Liver (tissue), 9 donors: ENCODE measurements around the gene PRKN. TPM values are rescaled to one million over a fixed set of nuclear protein-coding genes. Genes with fewer than 3 reads are reported as not detected.

Experiments used
- DNase-seq: peaks from one replicate; pipeline ENCODE4 v3.0.0-alpha.2; 2017; ENCODE audit warnings: low spot score
- H3K27ac ChIP-seq, 2 donors: one replicate each; pipeline ENCODE4 v1.7.0; 2013; ENCODE audit warnings: inconsistent platforms in 2 of 2, low read length in 2 of 2, control low read depth in 1 of 2, low read depth in 1 of 2, mild to moderate bottlenecking in 1 of 2
- H3K27me3 ChIP-seq, 4 donors: one replicate each; pipeline versions ENCODE4 v1.6.1 to v1.7.0; 2013; ENCODE audit warnings: low read length in 3 of 4, inconsistent platforms in 1 of 4, mild to moderate bottlenecking in 1 of 4, moderate library complexity in 1 of 4; ENCODE audit not compliant: control insufficient read depth in 4 of 4, insufficient read depth in 4 of 4
- H3K36me3 ChIP-seq, 4 donors: one replicate each; pipeline versions ENCODE4 v1.6.1 to v1.7.0; 2013; ENCODE audit warnings: low read length in 3 of 4, mild to moderate bottlenecking in 3 of 4, low read depth in 1 of 4, moderate library complexity in 1 of 4; ENCODE audit not compliant: control insufficient read depth in 4 of 4, insufficient read depth in 3 of 4
- H3K4me1 ChIP-seq, 4 donors: one replicate each; pipeline versions ENCODE4 v1.6.1 to v1.7.0; 2013; ENCODE audit warnings: low read length in 3 of 4, mild to moderate bottlenecking in 3 of 4, moderate library complexity in 1 of 4; ENCODE audit not compliant: control insufficient read depth in 4 of 4, insufficient read depth in 4 of 4
- H3K4me3 ChIP-seq, 3 donors: one replicate each; pipeline versions ENCODE4 v1.6.1 to v1.7.0; 2013; ENCODE audit warnings: low read length in 3 of 3, control low read depth in 1 of 3, low read depth in 1 of 3, mild to moderate bottlenecking in 1 of 3
- H3K9ac ChIP-seq, 2 donors: one replicate each; pipeline ENCODE4 v1.7.0; 2013; ENCODE audit warnings: low read length in 2 of 2, mild to moderate bottlenecking in 2 of 2, moderate library complexity in 2 of 2, control low read depth in 1 of 2, low read depth in 1 of 2
- H3K9me3 ChIP-seq, 4 donors: one replicate each; pipeline versions ENCODE4 v1.6.1 to v1.7.0; 2013; ENCODE audit warnings: low read length in 3 of 4; ENCODE audit not compliant: control insufficient read depth in 4 of 4
- EGR1 ChIP-seq, 2 donors: IDR thresholded peaks; 2 replicates each; pipeline ENCODE4 v1.6.1; 2016 to 2018; ENCODE audit warnings: antibody characterized with exemption in 2 of 2, low read depth in 2 of 2
- FOXA1 ChIP-seq: IDR thresholded peaks from 2 replicates; pipeline ENCODE4 v1.6.1; 2016; ENCODE audit warnings: antibody characterized with exemption
- FOXA2 ChIP-seq: IDR thresholded peaks from 2 replicates; pipeline ENCODE4 v1.6.1; 2016; ENCODE audit warnings: antibody characterized with exemption
- GABPA ChIP-seq, 2 donors: IDR thresholded peaks in 1 of 2; conservative IDR thresholded peaks in 1 of 2; 2 replicates each; pipeline ENCODE4 v1.6.1; 2016; ENCODE audit warnings: antibody characterized with exemption in 2 of 2, mild to moderate bottlenecking in 1 of 2, moderate library complexity in 1 of 2
- HNF4A ChIP-seq, 2 donors: conservative IDR thresholded peaks; 2 replicates each; pipeline ENCODE4 v1.6.1; 2016; ENCODE audit warnings: antibody characterized with exemption in 2 of 2, mild to moderate bottlenecking in 2 of 2
- HNF4G ChIP-seq: IDR thresholded peaks from 2 replicates; pipeline ENCODE4 v1.6.1; 2016; ENCODE audit warnings: antibody characterized with exemption
- JUND ChIP-seq, 2 donors: IDR thresholded peaks; 2 replicates each; pipeline ENCODE4 v1.6.1; 2016; ENCODE audit warnings: antibody characterized with exemption in 2 of 2
- RAD21 ChIP-seq, 2 donors: IDR thresholded peaks; 2 replicates each; pipeline ENCODE4 v1.6.1; 2016; ENCODE audit warnings: antibody characterized with exemption in 2 of 2, mild to moderate bottlenecking in 2 of 2
- RXRA ChIP-seq, 2 donors: IDR thresholded peaks; 2 replicates each; pipeline ENCODE4 v1.6.1; 2017 to 2018; ENCODE audit warnings: antibody characterized with exemption in 2 of 2, mild to moderate bottlenecking in 1 of 2
- SP1 ChIP-seq: IDR thresholded peaks from 2 replicates; pipeline ENCODE4 v1.6.1; 2018; ENCODE audit warnings: antibody characterized with exemption, mild to moderate bottlenecking
- TAF1 ChIP-seq: conservative IDR thresholded peaks from 2 replicates; pipeline ENCODE4 v1.6.1; 2016; ENCODE audit warnings: antibody characterized with exemption, mild to moderate bottlenecking
- YY1 ChIP-seq: IDR thresholded peaks from 2 replicates; pipeline ENCODE4 v1.6.1; 2016; ENCODE audit warnings: antibody characterized with exemption, mild to moderate bottlenecking
- WGBS: extraction: QIAGEN DNeasy Blood & Tissue Kit; methylation state at CpG from one replicate; pipeline ENCODE4 v1.1.7; 2013; 5-methylcytosine and 5-hydroxymethylcytosine counted together
- polyA plus RNA-seq, 2 donors: library from polyadenylated mRNA; stranded (reverse) in 1 of 2; unstranded in 1 of 2; fragments of 200-250 nt in 1 of 2; fragments of >200 nt in 1 of 2; fragmentation: Nextera tagmentation in 1 of 2; extraction: Ambion mirVana in 1 of 2; gene quantifications; one replicate each; pipeline versions ENCODE4 v1.2.1 to v1.2.3, GENCODE V29; 2013 to 2015
- total RNA-seq, 2 donors: library from RNA; depleted of rRNA; stranded (reverse); fragments of >200 nt; gene quantifications; one replicate each; pipeline ENCODE4 v1.2.3, GENCODE V29; 2014
- TF ChIP-seq, protein P1 (sequence below): fragments of 150-350 bp; IDR thresholded peaks from 2 replicates; pipeline ENCODE4 v1.5.1; 2017; ENCODE audit warnings: improper control_type of control experiment, low read depth, low read length; ENCODE audit not compliant: missing input control
- TF ChIP-seq, protein P2 (sequence below): IDR thresholded peaks from 2 replicates; pipeline ENCODE4 v1.6.1; 2016; ENCODE audit warnings: antibody characterized with exemption, mild to moderate bottlenecking
- TF ChIP-seq, protein P3 (sequence below): IDR thresholded peaks from 2 replicates; pipeline ENCODE4 v1.6.1; 2016; ENCODE audit warnings: antibody characterized with exemption
- TF ChIP-seq, protein P4 (sequence below): IDR thresholded peaks from 2 replicates; pipeline ENCODE4 v1.6.1; 2016; ENCODE audit warnings: antibody characterized with exemption
- donor health status: healthy.
- donor health status: healthy.
- donor health status: healthy.
- donor health status: healthy.
- donor health status: healthy.

PRKN gene
- total and polyA plus RNA-seq, 4 donors: 0.47 to 4.1 (median 3.2) TPM

DNA sequence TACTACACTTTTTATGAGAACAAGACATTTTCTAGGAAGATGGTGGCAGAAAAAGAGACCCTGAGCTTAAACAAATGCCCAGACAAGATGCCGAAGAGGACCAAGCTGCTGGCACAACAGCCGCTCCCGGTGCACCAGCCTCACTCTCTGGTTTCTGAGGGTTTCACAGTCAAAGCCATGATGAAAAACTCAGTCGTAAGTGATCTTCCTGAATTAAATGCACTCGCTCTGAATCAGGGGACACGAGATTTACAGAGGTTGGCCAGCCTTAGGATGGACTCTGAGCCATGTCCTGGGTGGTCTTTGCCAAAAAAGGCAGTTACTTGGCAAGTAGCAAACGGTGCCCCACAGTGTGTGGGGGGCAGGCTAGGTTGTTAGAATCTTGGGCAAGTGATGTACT, 631 bp upstream of the PRKN start:
- DNase-seq: no peak
- peak overlapping the region in 1 of 3 donors; percentile 79 for H3K4me3 ChIP-seq
- TF ChIP-seq RXRA (IDR thresholded peaks at IDR 0.05) (no peak), HNF4A (conservative IDR thresholded peaks at IDR 0.05) (no peak), FOXA1 (no peak), HNF4G (no peak), EGR1 (IDR thresholded peaks at IDR 0.05; ENCODE audit: low read depth in 2 of 2) (no peak), GABPA (IDR thresholded peaks at IDR 0.05 in 1 of 2, conservative IDR thresholded peaks at IDR 0.05 in 1 of 2) (no peak), SP1 (no peak), JUND (IDR thresholded peaks at IDR 0.05) (no peak), TAF1 (no peak), FOXA2 (no peak)
- TF ChIP-seq, protein P1, sequence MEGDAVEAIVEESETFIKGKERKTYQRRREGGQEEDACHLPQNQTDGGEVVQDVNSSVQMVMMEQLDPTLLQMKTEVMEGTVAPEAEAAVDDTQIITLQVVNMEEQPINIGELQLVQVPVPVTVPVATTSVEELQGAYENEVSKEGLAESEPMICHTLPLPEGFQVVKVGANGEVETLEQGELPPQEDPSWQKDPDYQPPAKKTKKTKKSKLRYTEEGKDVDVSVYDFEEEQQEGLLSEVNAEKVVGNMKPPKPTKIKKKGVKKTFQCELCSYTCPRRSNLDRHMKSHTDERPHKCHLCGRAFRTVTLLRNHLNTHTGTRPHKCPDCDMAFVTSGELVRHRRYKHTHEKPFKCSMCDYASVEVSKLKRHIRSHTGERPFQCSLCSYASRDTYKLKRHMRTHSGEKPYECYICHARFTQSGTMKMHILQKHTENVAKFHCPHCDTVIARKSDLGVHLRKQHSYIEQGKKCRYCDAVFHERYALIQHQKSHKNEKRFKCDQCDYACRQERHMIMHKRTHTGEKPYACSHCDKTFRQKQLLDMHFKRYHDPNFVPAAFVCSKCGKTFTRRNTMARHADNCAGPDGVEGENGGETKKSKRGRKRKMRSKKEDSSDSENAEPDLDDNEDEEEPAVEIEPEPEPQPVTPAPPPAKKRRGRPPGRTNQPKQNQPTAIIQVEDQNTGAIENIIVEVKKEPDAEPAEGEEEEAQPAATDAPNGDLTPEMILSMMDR: no peak
- TF ChIP-seq, protein P2, sequence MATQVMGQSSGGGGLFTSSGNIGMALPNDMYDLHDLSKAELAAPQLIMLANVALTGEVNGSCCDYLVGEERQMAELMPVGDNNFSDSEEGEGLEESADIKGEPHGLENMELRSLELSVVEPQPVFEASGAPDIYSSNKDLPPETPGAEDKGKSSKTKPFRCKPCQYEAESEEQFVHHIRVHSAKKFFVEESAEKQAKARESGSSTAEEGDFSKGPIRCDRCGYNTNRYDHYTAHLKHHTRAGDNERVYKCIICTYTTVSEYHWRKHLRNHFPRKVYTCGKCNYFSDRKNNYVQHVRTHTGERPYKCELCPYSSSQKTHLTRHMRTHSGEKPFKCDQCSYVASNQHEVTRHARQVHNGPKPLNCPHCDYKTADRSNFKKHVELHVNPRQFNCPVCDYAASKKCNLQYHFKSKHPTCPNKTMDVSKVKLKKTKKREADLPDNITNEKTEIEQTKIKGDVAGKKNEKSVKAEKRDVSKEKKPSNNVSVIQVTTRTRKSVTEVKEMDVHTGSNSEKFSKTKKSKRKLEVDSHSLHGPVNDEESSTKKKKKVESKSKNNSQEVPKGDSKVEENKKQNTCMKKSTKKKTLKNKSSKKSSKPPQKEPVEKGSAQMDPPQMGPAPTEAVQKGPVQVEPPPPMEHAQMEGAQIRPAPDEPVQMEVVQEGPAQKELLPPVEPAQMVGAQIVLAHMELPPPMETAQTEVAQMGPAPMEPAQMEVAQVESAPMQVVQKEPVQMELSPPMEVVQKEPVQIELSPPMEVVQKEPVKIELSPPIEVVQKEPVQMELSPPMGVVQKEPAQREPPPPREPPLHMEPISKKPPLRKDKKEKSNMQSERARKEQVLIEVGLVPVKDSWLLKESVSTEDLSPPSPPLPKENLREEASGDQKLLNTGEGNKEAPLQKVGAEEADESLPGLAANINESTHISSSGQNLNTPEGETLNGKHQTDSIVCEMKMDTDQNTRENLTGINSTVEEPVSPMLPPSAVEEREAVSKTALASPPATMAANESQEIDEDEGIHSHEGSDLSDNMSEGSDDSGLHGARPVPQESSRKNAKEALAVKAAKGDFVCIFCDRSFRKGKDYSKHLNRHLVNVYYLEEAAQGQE: no peak
- TF ChIP-seq, protein P3, sequence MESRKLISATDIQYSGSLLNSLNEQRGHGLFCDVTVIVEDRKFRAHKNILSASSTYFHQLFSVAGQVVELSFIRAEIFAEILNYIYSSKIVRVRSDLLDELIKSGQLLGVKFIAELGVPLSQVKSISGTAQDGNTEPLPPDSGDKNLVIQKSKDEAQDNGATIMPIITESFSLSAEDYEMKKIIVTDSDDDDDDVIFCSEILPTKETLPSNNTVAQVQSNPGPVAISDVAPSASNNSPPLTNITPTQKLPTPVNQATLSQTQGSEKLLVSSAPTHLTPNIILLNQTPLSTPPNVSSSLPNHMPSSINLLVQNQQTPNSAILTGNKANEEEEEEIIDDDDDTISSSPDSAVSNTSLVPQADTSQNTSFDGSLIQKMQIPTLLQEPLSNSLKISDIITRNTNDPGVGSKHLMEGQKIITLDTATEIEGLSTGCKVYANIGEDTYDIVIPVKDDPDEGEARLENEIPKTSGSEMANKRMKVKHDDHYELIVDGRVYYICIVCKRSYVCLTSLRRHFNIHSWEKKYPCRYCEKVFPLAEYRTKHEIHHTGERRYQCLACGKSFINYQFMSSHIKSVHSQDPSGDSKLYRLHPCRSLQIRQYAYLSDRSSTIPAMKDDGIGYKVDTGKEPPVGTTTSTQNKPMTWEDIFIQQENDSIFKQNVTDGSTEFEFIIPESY: no peak
- TF ChIP-seq, protein P4, sequence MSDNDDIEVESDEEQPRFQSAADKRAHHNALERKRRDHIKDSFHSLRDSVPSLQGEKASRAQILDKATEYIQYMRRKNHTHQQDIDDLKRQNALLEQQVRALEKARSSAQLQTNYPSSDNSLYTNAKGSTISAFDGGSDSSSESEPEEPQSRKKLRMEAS: no peak
- no peaks in the 10 kb centered on the region for H3K36me3 ChIP-seq
- H3K4me1 ChIP-seq: peaks cover 0 to 11% (median 8%) of the 10 kb centered on the region in 4 donors
- no peaks in the 10 kb centered on the region for H3K27me3 ChIP-seq
- no peaks in the 10 kb centered on the region for H3K9me3 ChIP-seq
- 53% methylated on average over 7 of the region's 7 CpGs for WGBS
- H3K27ac ChIP-seq: peak overlapping the region in 1 of 2 donors; percentile 4
- no peak overlapping the region for H3K9ac ChIP-seq

DNA sequence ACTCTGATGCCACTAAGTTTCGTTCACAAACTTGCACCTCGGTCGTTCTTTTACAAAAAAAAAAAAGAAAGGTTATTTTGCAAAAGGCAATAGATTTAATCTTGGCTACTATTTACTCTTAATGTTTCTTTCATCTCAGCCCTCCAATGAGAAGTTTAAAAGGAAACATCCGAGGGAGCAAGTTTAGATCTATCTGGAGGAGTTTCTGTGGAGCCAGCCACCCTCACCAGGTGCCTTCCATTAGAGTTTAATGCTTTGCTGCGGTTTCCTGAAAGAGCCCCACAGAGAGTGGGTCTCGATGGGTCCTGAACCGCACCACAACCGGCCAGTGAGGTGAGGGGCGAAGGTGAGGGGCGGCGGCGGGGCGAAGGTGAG, 632 bp downstream of the PRKN start:
- no peaks in the 10 kb centered on the region for H3K27me3 ChIP-seq
- no peaks in the 10 kb centered on the region for H3K36me3 ChIP-seq
- H3K4me1 ChIP-seq: peaks cover 0 to 21% (median 11%) of the 10 kb centered on the region in 4 donors
- peak overlapping the region in 1 of 2 donors; percentile 81 for H3K9ac ChIP-seq
- TF ChIP-seq RAD21 (IDR thresholded peaks at IDR 0.05) (no peak), YY1 (peak; percentile 50)
- H3K9me3 ChIP-seq: no peaks in the 10 kb centered on the region
- peak overlapping the region; percentile 94 to 95 for H3K27ac ChIP-seq
- peak overlapping the region in 2 of 3 donors; percentile 74 to 79 for H3K4me3 ChIP-seq
- WGBS: 5% methylated on average over 13 of the region's 13 CpGs
- no peak for DNase-seq
